ENCODE measurements around the gene CCNY.

CCNY gene

GRCh38 chr10:35562427-35562826, 226.1 kb downstream of the CCNY start:
- DNase-seq (ENCODE audit: low read depth): no peak

GRCh38 chr10:35563261-35563891, 227.1 kb downstream of the CCNY start:
- DNase-seq (ENCODE audit: low read depth): peak; percentile 6

- no peak for DNase-seq (ENCODE audit: low read depth)
Measured at GRCh38 chr10:35564341-35564968, 228.1 kb downstream of the CCNY start.

GRCh38 chr10:35565602-35566081, 229.3 kb downstream of the CCNY start:
- no peak for DNase-seq (ENCODE audit: low read depth)

GRCh38 chr10:35567951-35568350, 231.6 kb downstream of the CCNY start:
- no peak for DNase-seq (ENCODE audit: low read depth)

GRCh38 chr10:35568483-35569015, 232.2 kb downstream of the CCNY start:
- no peak for DNase-seq (ENCODE audit: low read depth)

- no peak for DNase-seq (ENCODE audit: low read depth)
Measured at GRCh38 chr10:35569111-35569707, 232.9 kb downstream of the CCNY start.

- DNase-seq (ENCODE audit: low read depth): no peak
Measured at GRCh38 chr10:35569836-35570235, 233.5 kb downstream of the CCNY start.

- no peak for DNase-seq (ENCODE audit: low read depth)
Measured at GRCh38 chr10:35570397-35570796, 234.1 kb downstream of the CCNY start.

- no peak for DNase-seq (ENCODE audit: low read depth)
Measured at GRCh38 chr10:35572583-35572982, 236.3 kb downstream of the CCNY start.

GRCh38 chr10:35573796-35574195, 237.5 kb downstream of the CCNY start:
- no peak for DNase-seq (ENCODE audit: low read depth)

GRCh38 chr10:35574924-35575352, 238.6 kb downstream of the CCNY start:
- no peak for DNase-seq (ENCODE audit: low read depth)

- no peak for DNase-seq (ENCODE audit: low read depth)
Measured at GRCh38 chr10:35575640-35576039, 239.3 kb downstream of the CCNY start.

- no peak for DNase-seq (ENCODE audit: low read depth)
Measured at GRCh38 chr10:35576730-35577129, 240.4 kb downstream of the CCNY start.

- no peak for DNase-seq (ENCODE audit: low read depth)
Measured at GRCh38 chr10:35577926-35578617, 241.8 kb downstream of the CCNY start.

GRCh38 chr10:35578618-35578956, 242.3 kb downstream of the CCNY start:
- no peak for DNase-seq (ENCODE audit: low read depth)

GRCh38 chr10:35579116-35579515, 242.8 kb downstream of the CCNY start:
- DNase-seq (ENCODE audit: low read depth): no peak

- no peak for DNase-seq (ENCODE audit: low read depth)
Measured at GRCh38 chr10:35579726-35580422, 243.6 kb downstream of the CCNY start.

GRCh38 chr10:35580423-35580770, 244.1 kb downstream of the CCNY start:
- no peak for DNase-seq (ENCODE audit: low read depth)

- DNase-seq (ENCODE audit: low read depth): no peak
Measured at GRCh38 chr10:35581655-35582054, 245.3 kb downstream of the CCNY start.

GRCh38 chr10:35584946-35585345, 248.6 kb downstream of the CCNY start:
- no peak for DNase-seq (ENCODE audit: low read depth)

GRCh38 chr10:35585356-35585755, 249.0 kb downstream of the CCNY start:
- no peak for DNase-seq (ENCODE audit: low read depth)
